Measurements from ENCODE around the gene CYP2R1. TPM values are rescaled to one million over a fixed set of nuclear protein-coding genes. Genes with fewer than 3 reads are reported as not detected.

CYP2R1 gene
- total and polyA plus RNA-seq, 2 of the 8 experiments (the other 6 are each of a cell fraction or from before 2014, with no cell fraction given) = 8.3 to 12.9 TPM

- TF ChIP-seq JUN (IDR thresholded peaks at IDR 0.05; ENCODE audit: low read depth, low read length) = no peak
- TF ChIP-seq CEBPB (IDR thresholded peaks at IDR 0.05; ENCODE audit: low read depth, low read length) = peak; percentile 79
- no peak for TF ChIP-seq NRF1 (IDR thresholded peaks at IDR 0.05; ENCODE audit: low read depth, low read length)
- DNase-seq (ENCODE audit: low read depth in 1 of 2, low spot score in 2 of 2) (no peak), FAIRE-seq (no peak)
- peak overlapping the region in 1 of 4 experiments; percentile 47; a peak in 1 of 7 replicates for H3K9ac ChIP-seq (replicated peaks in 1 of 4; ENCODE audit: extremely low read depth in 1 of 4, low read depth in 3 of 4, low read length in 3 of 4)
- no peaks in the 10 kb centered on the region; a peak in 2 of 7 replicates for H3K4me1 ChIP-seq (replicated peaks in 1 of 4; ENCODE audit: control insufficient read depth in 3 of 4, insufficient read depth in 4 of 4, low read length in 3 of 4)
- peaks cover 8% of the 10 kb centered on the region; the same call in 1 of the 2 replicates for H3K23me2 ChIP-seq (ENCODE audit: low read depth, low read length)
- H3K4ac ChIP-seq (replicated peaks; ENCODE audit: insufficient read length, low read depth, low read length) = no peak overlapping the region
- no peak overlapping the region for H4K5ac ChIP-seq (ENCODE audit: insufficient read length, low read depth, low read length)
- H2AK5ac ChIP-seq (ENCODE audit: low read depth, low read length) = no peak overlapping the region
- H2BK5ac ChIP-seq (ENCODE audit: low read depth, low read length) = no peak overlapping the region
- H2BK15ac ChIP-seq (ENCODE audit: low read length) = no peak overlapping the region
- H3K4me2 ChIP-seq (ENCODE audit: insufficient read depth in 1 of 2, low read depth in 2 of 2, low read length in 2 of 2) = no peak overlapping the region
- H3K23ac ChIP-seq (ENCODE audit: insufficient read length) = no peak overlapping the region
- CTCF ChIA-PET (ENCODE audit: partially characterized antibody) = interaction anchor here (0.6 to 4.6 kb wide), 5 partner anchors 8 to 484 kb away, joined by 3 to 54 read pairs (median 4); no protein-coding TSS in a partner anchor
- H2BK120ac ChIP-seq (replicated peaks; ENCODE audit: low read depth, low read length) = no peak overlapping the region
- 80% methylated on average over 5 of the region's 5 CpGs; no CpG with 5 or more reads in 1 of the 2 experiments for WGBS, 2 experiments (ENCODE audit: extremely low coverage in 1 of 2, insufficient coverage in 1 of 2, insufficient read length in 1 of 2, insufficient replicate concordance in 2 of 2, low coverage in 1 of 2, low lambda C conversion rate in 2 of 2, missing lambda C conversion rate in 1 of 2)
- H2BK12ac ChIP-seq (ENCODE audit: low read depth, low read length) = no peak overlapping the region
- H3K79me2 ChIP-seq (ENCODE audit: control insufficient read depth in 1 of 2, insufficient read depth in 2 of 2, low read length in 2 of 2) = no peaks in the 10 kb centered on the region
- H3K14ac ChIP-seq (ENCODE audit: insufficient read length) = no peak overlapping the region
- no peak overlapping the region for H3K27ac ChIP-seq (ENCODE audit: low read depth, low read length)
- no peak overlapping the region for H3K56ac ChIP-seq (replicated peaks; ENCODE audit: insufficient read length, low read depth, low read length)
- POLR2A ChIA-PET (ENCODE audit: partially characterized antibody) = interaction anchor here (0.8 to 1.1 kb wide), 5 partner anchors 8 to 251 kb away, joined by 3 to 5 read pairs (median 3); partner anchors contain the start of gene PDE3B
- H2AFZ ChIP-seq (ENCODE audit: low read length) = peak overlapping the region; percentile 73; the same call in 1 of the 2 replicates
- H2BK20ac ChIP-seq (ENCODE audit: low read length) = no peak overlapping the region
- no peak overlapping the region for H4K91ac ChIP-seq (replicated peaks; ENCODE audit: insufficient read length, low read length)
- no peak overlapping the region for H3K18ac ChIP-seq (ENCODE audit: extremely low read depth, low read length)
- H3K27me3 ChIP-seq (replicated peaks in 1 of 4; ENCODE audit: control insufficient read depth in 3 of 4, extremely low read depth in 1 of 4, insufficient read depth in 3 of 4, low read length in 3 of 4) = peaks cover 0 to 4% (median 4%) of the 10 kb centered on the region in 4 experiments; a peak in 2 of 7 replicates
- no peaks in the 10 kb centered on the region for H3K36me3 ChIP-seq (ENCODE audit: control insufficient read depth in 2 of 4, insufficient read depth in 4 of 4, low read length in 3 of 4)
- no peaks in the 10 kb centered on the region for H4K20me1 ChIP-seq (replicated peaks in 1 of 2; ENCODE audit: control insufficient read depth in 1 of 2, insufficient read depth in 2 of 2, low read length in 2 of 2)
- H3K9me3 ChIP-seq (ENCODE audit: insufficient read depth in 2 of 2, low read depth in 1 of 2, low read length in 1 of 2) = no peaks in the 10 kb centered on the region; a peak in 1 of 4 replicates
- H3K79me1 ChIP-seq (ENCODE audit: low read depth, low read length) = no peaks in the 10 kb centered on the region
- no peak overlapping the region for H4K8ac ChIP-seq (ENCODE audit: extremely low read depth, insufficient read depth, low read length)
- no peak overlapping the region for H3K4me3 ChIP-seq (ENCODE audit: extremely low read depth in 1 of 4, insufficient read depth in 2 of 4, low read depth in 3 of 4, low read length in 4 of 4)
These were observed 2.9 kb upstream of the CYP2R1 start for GRCh38 chr11:14894657-14895598.
